GM21576 (cell line): ENCODE measurements around the gene ERO1A.

ENCODE experiments used
- ATAC-seq: cut with Tn5 transposase; IDR thresholded peaks from one replicate; pipeline ENCODE4 v1.9.1; 2021; ENCODE audit warnings: mild to moderate bottlenecking, moderate library complexity; ENCODE audit not compliant: unreplicated experiment

The ERO1A gene

DNA sequence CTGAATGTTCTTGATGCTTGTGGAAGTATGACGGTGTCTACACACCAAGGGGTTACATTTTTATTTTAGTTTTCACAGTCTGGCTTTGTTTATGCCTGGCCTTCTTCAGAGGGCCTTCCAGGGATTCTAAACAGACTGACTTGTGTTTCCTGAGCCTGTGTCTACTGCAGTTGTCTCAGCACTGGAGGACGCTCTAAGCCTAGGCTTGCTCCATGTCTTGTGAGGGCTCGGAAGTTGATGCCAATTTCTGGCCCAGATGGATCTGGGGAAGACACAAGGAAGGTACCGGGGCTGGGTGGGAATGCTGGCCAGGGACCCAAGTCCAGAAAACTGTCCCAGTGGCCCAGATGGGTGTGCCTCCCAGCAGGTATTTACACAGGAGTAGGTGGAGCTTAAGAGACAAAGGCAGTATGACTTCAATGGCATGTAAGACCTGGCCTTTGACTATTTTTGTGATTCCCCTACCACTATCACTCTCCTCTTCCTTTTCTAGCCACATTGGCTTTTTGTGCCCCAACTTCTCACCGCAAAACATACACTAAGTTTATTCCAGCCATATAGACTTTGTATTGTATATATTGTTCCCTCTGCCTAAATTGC is 85.8 kb downstream of the ERO1A start:
- no peak for ATAC-seq

DNA sequence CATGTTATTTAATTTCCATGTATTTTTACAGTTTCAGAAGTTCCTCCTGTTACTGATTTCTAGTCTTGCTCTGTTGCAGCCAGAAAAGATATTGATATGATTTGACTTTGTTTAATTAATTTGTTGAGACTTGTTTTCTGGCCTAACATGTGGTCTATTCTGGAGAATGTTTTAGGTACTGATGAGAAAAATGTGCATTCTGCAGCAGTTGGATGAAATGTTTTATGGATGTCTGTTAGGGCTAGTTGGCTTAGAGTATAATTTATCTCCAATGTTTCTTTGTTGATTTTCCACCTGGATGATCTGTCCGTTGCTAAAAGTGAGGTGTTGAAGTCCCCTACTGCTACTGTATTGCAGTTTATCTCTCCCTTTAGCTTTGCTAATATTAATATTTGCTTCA is 88.3 kb downstream of the ERO1A start:
- no peak for ATAC-seq

DNA sequence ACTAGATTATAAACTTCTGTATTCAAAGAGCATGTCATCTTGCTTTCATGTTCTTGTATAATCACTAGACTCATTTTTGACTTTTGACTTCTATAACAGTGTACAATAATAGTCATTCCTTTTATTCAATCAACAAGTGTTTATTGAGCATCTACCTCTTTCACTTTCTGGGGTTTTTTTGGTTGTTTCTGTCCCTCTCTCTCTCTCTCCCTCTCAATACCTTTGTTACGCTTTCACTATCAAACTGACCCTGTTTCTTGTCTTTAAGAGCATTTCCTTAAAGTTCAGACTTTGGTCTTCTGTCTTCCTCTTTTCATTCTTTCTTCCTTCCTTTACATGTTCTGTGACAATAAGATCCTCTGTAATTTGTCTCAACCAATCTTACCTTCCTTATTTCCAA is 93.2 kb downstream of the ERO1A start:
- ATAC-seq, result no peak

DNA sequence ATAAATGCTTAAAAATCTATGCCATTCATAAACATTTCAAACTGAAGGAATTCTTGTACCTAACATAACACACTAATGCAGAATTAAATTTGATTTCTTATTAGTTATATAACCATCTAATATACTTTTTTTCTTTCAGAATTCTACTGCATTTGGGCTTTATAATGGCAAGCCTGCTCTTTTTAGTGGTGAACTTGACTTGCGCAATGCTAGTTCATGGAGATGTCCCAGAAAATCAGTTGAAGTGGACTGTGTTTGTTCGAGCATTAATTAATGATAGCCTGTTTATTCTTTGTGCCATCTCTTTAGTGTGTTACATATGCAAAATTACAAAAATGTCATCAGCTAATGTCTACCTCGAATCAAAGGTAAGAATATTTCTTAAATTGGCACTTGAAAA is 95.4 kb downstream of the ERO1A start:
- no peak for ATAC-seq

DNA sequence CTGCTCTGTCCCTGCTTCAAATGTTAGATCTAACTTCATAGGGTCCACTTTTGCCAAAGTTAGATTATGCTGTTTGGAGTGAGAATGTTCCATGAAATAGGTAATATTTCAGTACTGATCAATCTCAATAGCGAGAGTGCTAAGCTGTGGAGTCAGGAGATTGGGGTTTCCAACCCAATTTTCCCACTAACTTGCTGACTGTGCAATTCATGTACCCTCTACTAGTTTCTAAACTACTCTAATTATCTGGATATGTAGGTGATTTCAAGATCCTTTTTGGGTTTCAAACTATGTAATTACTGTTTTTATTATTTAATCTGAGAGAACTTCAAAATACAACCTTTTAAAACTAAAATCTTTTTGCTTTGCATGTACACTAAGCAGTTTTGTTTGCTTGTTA is 96.8 kb downstream of the ERO1A start:
- no peak for ATAC-seq

DNA sequence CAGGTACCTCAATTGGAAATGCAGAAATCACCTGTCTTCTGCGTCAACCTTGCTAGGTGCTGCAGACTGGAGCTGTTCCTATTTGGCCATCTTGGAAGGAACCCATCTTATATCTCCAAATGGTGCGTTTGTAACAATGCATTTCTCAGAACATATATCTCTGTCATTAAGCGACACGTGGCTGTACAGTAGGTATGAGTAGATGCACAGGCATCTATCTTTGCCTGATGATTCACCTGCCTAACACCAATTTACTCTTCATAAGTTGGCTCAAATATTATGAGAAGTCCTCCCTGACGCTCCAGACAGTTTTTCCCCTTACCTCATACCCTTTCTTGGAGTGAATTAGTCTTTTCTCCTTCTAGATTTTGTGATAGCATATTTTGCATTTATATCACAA is 98.5 kb downstream of the ERO1A start:
- no peak for ATAC-seq

GRCh38 chr14:52596320-52596719 is 99.0 kb downstream of the ERO1A start:
- no peak for ATAC-seq

- no peak for ATAC-seq
These were observed 105.0 kb downstream of the ERO1A start for GRCh38 chr14:52590318-52590717.
